Fibroblast of peridontal ligament (primary cell): ENCODE data around the gene TAS2R9.
"Not testable (repeated sequence)": the region's sequence is repeated elsewhere in the genome, so short reads cannot be mapped to it uniquely, and the experiment has no call there.

Experiments
- DNase-seq: peaks from one replicate; pipeline ENCODE4 v3.0.0-alpha.2; 2010; ENCODE audit errors: extremely low read depth

TAS2R9 gene, protein sequence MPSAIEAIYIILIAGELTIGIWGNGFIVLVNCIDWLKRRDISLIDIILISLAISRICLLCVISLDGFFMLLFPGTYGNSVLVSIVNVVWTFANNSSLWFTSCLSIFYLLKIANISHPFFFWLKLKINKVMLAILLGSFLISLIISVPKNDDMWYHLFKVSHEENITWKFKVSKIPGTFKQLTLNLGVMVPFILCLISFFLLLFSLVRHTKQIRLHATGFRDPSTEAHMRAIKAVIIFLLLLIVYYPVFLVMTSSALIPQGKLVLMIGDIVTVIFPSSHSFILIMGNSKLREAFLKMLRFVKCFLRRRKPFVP

DNA sequence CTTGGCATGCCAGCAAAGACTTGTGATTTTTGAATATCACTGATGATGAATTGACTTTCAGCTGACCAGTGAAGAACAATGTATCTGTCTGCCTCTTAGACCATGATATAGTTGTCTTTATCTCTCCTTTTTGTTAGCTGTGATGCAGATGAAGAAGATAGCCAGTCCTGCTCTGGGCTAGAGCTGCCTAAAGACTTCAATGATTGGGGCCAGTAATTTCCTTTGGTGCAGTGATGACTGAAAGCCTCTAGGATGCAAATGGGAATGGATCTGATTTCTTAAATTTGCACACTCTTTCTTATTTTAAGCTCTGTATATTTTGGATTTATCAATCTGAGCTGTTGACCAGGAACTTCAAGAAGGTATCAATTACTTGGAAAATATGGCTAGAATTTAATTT, at the start of gene TAS2R9:
TSS of gene TAS2R9 (minus strand) at position 101 of the 400 bp plus-strand sequence. CDS start at position 8, 93 bp downstream.
- DNase-seq, result no peak

DNA sequence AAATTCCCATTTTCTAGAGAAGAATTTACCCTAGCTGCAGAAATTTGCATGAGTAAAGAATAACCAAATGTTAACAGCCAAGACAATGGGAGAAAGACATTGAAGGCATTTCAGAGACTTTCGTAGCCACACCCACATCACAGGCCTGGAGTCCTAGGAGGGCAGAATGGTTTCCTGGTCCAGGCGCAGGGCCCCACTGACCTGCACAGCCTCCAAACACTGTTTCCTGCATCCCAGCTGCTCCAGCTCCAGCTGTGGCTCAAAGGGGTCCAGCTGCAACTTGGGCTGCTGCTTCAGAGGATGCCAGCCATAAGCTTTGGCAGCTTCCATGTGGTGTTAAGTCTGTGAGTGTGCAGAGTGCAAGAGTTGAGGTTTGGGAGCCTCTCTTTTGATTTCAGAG, 45.8 kb upstream of the TAS2R9 start:
- DNase-seq, result no peak

DNA sequence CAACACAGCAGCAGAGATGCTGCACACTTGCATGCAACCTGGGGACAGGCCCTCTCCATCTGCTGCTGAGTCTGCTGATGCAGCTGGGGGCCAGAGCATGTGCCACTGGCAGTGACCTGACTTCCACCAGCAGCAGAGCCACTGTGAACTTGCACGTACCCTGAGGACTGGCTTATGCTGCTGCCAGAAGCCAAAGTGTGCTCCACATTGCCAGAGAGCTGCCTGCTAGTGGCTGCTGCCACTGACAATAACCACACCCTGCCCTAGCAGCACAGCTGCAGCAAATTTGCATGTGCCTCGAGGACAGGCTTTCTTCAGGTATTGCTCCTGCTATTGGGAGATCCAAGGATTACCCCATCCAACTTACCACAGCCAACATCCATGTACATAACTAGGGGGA, 43.8 kb upstream of the TAS2R9 start:
- DNase-seq, result no peak

DNA sequence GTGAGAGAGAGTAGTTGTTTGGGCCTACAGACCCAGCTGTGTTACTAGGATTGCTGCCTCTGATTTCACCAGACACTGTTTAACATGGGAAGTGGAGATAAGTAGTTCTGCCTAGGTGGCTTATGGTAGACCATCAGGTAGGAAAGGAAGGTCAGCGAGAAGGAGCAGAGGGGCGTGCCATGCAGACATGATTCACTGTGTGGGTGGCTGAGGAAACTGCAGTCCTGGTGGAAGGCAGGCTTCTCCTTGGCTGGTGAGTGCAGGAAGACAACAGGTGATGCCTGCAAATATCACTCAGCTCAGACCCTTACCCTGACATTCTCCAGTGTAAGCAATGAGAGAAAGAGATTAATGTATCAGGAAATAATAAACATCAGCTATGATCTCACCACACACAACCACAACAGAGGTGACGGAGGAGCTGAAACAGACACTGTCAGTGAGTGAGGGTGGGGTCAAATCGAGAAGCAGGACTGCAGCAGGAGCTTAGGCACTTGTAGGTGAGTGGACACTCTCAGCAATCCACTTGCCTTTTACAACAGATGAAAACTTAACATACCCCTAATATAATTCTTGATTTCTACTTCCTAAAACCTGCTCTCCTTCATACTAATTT, 41.4 kb upstream of the TAS2R9 start:
- no peak for DNase-seq

DNA sequence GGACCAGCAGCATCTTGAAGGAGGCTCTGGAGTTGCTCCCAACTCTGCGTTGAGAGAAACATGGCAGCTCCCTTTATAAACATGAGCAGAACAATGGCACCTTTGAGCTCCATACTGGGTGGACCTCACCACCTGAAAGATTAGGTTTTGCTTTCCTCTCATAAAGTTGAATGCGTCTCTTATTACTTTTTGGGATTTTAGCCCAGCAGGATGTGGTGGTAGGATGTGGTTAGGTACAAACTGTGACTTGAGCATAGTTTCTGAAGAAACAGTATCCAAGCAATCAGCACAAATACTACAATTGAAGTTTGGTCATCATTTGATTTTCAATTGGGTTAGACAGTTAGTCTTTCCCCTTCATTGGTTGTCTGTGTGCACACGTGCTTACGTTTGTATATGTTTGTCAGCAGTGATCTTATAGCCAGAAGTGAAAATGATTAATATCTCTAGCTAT, 39.5 kb upstream of the TAS2R9 start, which contains the start of gene PRR4:
TSS of gene PRR4 (minus strand) at position 51 of the 454 bp plus-strand sequence. CDS start at position 13, 38 bp downstream.
- no peak for DNase-seq

DNA sequence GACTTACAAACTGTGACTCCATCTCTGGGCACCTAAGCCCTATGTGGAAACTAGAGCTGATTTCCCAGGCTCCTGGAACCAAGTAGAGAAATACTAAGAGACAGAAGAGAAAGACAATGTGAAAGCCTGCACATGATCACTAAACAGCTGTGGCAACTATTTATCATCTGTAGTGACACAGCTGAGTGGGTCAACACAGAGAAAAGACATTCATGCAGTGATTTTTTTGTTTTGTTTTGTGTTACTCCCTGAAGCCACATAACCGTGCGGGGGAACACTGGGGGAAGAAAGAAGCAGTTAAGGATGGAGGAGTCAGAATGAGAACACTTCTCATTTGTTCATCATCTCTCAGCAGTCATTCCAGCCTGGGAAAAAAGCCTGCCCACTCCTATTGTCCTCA, 37.8 kb upstream of the TAS2R9 start:
- DNase-seq, result no peak

DNA sequence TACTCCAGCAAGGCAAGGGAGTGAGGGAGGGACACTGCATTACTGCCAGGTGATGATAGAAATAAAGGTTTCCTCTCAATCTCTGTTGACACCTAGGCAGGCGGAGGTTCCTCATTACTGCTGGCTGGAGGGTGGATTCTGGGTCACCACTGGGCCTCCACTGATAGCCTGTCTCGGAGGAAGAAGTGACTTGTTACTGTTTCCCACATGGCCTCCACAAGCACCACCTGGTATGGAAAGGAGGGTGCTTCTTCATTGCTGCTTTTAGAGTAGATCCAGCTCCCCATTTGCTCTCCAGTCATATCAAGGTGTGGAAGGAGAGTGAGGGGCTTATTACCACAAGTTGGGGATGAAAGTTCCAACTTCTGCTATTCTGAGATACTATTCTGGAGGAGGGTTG, 32.9 kb upstream of the TAS2R9 start:
- no peak for DNase-seq

DNA sequence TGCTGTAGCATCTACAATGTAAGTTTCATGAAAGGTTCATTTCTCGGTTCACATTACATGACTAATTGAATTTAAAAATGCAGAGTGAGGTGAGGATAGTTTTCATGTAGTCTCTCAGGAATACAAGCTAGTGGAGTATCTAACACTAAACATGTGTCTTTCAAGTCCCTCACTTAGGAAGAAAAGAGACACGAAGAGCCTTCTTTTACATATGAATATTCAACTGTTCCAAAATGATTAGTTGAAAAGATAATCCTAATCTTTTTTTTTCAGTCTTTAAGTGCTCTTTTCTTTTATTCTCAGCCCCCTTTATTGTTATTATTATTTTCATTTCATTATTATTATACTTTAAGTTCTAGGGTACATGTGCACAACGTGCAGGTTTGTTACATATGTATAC, 28.5 kb upstream of the TAS2R9 start:
- DNase-seq, result no peak

DNA sequence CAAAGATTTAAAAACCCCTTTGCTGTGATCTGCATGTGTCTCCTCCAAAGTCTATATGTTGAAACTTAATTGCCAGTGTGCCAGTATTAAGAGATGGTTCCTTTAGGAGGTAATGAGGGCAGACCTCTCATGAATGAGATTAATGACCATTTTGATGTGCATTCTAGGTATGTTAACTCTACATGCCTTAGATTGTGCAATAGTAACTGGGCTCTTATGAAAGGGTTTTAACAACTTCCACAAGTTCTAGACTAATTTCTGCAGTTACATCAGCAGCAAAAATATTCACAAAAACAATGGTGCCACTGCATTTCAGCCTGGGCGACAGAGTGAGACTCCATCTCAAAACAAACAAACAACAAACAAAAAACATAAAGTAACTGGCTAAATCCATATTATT, 20.0 kb upstream of the TAS2R9 start:
- peak; percentile 2 for DNase-seq

DNA sequence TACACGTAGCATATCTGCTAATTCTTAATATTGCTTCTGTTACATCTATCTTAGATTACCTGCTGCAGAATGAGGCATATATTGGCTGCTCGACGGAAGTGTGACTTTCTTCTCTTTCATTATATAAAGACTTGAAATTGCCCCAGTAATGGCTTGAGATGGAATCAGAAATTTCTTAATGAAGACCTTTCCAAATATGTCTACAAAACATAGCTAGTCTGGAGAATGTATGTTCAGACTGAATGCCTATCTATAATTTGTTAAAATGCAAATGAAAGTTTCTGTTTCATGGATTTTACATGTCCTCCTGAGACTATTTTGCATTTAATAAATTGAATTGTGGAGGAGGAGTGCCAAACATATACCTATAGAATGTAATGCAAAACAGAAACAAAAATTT, 16.3 kb upstream of the TAS2R9 start, which contains the start of gene TAS2R10:
TSS of gene TAS2R10 (minus strand) at position 101 of the 400 bp plus-strand sequence. CDS start at position 12, 89 bp downstream.
- no peak for DNase-seq

DNA sequence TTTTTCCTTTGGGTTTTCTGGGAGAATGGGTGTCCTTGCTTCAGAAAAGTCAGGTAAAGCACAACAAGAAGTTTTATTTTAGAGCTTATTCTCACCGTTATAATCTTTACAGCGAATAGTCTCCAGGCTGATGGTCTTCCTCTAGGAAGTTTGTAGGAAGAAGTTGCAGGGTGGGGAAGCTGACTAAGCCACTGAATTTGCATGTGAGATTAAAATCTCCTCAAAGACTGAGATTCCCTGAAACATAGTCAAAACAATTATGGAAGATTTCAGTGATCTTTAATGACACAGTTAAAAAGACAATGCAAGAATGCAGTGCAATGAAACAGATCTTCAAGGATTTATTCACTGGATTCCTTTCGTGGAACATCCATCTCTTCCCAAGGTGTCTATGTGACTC, 15.0 kb upstream of the TAS2R9 start:
- no peak for DNase-seq

DNA sequence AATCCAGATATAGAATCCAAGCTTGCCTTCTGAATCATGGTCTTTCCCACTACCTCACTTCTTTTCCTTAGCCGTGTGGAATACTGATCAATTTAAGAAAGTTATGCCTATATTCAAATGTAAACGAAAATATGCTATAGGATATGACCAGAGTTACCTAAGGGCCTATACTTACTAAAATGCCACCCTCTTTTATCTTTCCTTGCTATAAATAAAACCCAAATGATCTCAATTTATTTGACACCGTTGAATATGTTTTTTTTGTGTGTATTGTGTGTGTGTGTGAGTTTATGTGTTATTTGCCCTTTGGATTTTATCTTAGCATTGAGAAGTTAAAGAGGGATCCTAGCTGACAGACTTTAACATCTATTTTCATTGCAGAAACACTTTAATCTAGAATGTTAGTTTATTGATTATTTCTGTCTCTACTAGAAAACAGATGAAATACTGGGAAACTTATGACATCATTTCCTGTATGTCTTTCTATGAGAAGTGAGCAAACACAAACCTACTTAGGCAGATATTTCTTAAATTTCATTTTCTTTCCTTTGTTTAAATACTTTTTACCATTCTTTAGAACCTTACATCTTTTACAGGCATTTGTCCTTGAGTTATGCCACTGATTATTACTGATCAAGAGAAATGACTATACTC, 2.0 kb upstream of the TAS2R9 start:
- DNase-seq, result no peak

DNA sequence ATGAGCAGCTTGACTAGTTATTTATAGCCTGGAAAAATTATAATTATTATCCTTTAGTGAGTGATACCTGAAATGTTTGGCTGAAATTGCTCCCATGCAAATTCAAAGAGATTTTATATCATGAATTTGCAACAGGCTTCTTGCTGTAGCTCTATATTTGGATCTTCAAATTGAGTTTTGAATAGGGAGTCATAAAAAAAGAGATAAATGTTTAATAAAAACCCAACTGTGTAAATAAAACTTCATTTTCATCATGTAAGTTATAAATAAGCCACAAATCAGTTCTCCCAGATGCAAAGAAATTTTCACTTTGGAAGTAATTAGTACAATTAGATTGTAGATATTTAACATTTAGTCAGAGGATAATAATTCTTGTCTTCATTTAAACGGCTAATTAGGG, 2.8 kb downstream of the TAS2R9 start, which contains the start of gene TAS2R8:
TSS of gene TAS2R8 (minus strand) at position 101 of the 400 bp plus-strand sequence. CDS start 306 bp downstream, outside the sequence.
- DNase-seq, result no peak

DNA sequence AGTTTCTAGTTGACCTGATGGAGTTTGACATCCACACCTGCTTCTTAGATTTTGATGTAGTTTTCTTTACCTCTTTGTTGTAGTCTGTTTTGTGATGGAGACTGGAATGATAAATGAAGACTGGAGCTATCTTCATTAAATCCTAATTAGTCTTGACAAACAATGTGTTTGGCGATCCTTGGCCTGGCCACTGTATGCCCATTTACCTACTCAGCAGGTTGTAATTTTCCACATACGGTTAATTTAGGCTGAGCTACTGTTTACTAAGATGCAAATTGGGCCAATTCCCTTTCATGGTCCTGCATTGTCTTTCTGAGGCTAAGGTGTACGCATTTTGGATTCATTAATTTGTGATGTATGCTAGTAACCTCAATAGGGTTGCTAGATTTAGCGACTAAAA, 7.4 kb downstream of the TAS2R9 start, which contains the start of gene TAS2R7:
TSS of gene TAS2R7 (minus strand) at position 41 of the 400 bp plus-strand sequence. CDS start 57 bp downstream, outside the sequence.
- DNase-seq, result no peak

DNA sequence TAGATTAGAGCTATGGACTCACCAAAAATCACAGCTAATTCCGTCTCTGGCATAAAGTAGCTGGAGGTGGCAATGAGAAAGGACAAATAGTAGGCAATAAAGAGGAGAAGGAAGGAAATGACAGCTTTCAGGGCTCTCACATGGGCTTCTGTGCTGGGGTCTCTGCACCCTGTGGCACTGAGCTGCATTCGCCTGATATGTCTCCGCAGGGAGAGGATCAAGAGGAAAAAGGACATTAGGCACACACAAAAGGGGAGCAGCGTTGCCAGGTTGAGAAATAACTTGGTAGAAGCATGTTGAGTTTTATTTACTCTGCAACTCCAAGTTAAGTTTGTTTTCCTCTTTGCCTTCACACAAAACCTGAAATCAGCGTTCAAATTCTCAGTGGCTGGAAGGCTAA, 8.2 kb downstream of the TAS2R9 start:
- DNase-seq, result no peak

DNA sequence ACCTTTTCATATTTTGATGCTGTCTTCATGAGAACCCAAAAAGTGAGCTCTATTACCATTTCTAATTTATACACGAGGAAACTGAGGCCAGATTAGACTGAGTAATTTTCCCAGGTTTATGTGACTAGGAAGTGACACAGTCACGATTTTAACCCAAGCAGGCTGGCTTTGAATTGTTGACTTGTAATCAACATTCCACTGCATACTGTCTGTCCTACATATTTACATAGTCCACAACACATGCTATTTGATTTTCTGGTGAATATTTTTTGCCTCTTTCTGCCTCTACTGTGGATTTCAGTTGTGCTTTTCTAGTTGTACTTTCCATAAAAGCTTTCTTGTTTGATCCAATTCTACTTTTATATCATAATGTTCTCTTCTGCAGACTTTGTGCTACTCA, 15.7 kb downstream of the TAS2R9 start:
- no peak for DNase-seq

DNA sequence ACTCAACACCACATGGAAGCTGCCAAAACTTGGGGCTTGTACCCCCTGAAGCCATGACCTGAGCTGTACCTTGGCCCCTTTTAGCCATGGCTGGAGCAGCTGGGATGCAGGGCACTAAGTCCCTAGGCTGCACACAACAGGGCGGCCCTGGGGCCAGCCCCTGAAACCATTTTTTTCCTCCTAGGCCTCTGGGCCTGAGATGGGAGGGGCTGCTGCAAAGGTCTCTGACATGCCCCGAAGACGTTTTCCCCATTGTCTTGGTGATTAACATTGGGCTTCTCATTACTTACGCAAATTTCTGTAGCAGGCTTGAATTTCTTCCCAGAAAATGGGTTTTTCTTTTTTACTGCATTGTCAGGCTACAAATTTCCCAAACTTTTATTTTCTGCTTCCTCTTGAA, 18.2 kb downstream of the TAS2R9 start:
- not testable (repeated sequence) for DNase-seq

DNA sequence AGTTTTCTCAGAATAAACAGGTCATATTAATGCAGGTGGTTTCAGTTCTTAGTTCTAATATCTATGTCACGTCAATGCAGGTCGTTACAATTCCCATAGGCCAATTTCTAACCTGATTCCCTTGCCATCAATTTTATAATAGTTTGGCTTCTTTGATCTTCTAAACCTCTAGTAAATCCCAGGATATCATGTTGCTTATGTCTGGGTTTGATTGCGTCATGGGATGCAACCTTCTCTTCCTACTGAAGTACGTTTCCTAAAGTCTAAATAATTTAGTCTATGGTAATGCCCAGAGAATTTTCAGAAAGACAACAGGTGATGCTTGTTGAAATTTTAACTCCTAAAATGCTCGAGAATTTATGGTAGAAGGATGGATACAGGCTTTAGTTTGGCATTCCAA, 26.7 kb downstream of the TAS2R9 start:
- DNase-seq, result peak; percentile 1

DNA sequence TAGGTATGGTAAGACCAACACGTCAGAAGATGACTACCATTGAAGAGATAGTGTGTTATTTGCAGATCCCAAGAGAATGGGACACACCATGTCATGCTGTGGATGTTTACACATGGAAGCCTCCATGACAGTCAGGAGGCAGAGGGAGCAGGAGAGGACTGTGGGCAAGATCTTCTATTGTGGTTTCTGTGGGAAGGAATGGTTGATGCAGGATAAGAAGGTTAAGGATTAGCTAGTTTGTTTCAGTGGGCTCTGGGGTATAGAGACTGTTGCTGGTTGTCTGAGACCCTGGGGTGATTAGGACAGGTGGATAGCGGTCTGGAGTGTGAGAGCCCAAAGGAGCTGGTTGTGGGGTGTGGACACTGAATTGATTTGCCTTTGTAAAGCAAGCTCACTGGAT, 30.9 kb downstream of the TAS2R9 start:
- DNase-seq, result no peak

DNA sequence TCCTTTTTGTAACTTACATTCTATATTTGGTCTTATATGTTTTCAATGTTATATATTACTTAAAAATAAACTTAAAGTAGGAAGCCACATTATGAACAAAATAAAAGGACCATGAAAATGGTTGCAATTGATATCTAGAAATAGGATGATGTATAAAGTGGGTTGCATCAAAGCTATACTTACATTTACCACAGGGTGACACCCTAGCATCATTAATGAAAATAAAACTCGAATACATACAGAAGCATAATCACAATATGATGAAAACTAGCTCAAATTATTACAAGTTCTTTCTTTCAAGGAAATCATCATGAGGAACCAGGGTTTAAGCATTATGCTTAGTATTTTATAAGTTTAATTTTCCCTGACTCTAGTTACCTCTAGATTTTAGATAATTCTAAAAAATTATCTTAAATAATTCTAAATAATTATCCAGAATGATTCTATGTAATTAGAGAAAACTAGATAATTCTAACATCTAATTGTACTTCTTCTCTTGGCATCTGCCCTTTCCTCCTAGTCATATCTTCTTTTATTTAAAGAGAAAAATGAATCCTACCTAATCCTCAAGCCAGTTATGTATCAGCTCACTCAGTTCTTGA, 38.7 kb downstream of the TAS2R9 start:
- peak; percentile 70 for DNase-seq

DNA sequence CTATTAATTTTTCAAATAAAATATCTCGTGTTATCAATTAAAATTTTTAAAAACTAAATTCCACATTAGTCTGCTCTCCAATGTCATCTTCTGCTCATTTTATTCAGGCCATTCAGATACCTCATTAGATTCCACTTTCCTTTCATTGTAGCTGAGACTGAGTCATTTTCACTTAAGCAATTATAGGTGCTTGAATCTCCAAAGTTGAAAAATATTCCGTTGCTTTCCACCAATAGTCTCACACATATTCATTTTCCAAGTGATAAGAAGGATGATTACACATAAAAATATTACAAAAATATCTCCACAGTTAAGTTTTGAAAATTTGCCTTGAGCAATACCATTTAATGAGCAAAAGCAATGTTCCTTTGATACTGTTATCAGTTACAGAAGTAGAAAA, 50.3 kb downstream of the TAS2R9 start:
- no peak for DNase-seq
